UCSD-AML1 (cell line): ENCODE data around the gene FAM222A.
A peak's percentile ranks its signal among the peaks of the same experiment; 100 is the strongest.

Experiments used
- DNase-seq: peaks from one replicate; lab custom pipeline; 2025; ENCODE audit not compliant: unreplicated experiment; lab: John Stamatoyannopoulos, UW

Gene FAM222A

GRCh38 chr12:109770861-109771670 is 57.4 kb downstream of the FAM222A start:
- no peak for DNase-seq

- DNase-seq: no peak
Observed at GRCh38 chr12:109771746-109772621, 58.4 kb downstream of the FAM222A start.

- no peak for DNase-seq
Observed at GRCh38 chr12:109772622-109773321, 59.1 kb downstream of the FAM222A start.

GRCh38 chr12:109773384-109774011 is 59.9 kb downstream of the FAM222A start:
- no peak for DNase-seq

- DNase-seq: peak; percentile 70
Observed at GRCh38 chr12:109775172-109775881, 61.7 kb downstream of the FAM222A start.

- no peak for DNase-seq
Observed at GRCh38 chr12:109776624-109777023, 63.0 kb downstream of the FAM222A start.

GRCh38 chr12:109777544-109777943 is 63.9 kb downstream of the FAM222A start:
- peak; percentile 33 for DNase-seq

- no peak for DNase-seq
Observed at GRCh38 chr12:109778684-109779083, 65.1 kb downstream of the FAM222A start.

GRCh38 chr12:109779382-109779781 is 65.8 kb downstream of the FAM222A start:
- DNase-seq: no peak

- DNase-seq: no peak
Observed at GRCh38 chr12:109781668-109782325, 68.2 kb downstream of the FAM222A start.

GRCh38 chr12:109782326-109782703 is 68.7 kb downstream of the FAM222A start:
- no peak for DNase-seq

- no peak for DNase-seq
Observed at GRCh38 chr12:109783135-109783964, 69.7 kb downstream of the FAM222A start.

GRCh38 chr12:109783965-109784244 is 70.3 kb downstream of the FAM222A start:
- DNase-seq: no peak

- no peak for DNase-seq
Observed at GRCh38 chr12:109785854-109786253, 72.2 kb downstream of the FAM222A start.

GRCh38 chr12:109786799-109787198 is 73.2 kb downstream of the FAM222A start:
- no peak for DNase-seq

GRCh38 chr12:109789526-109790048 is 76.0 kb downstream of the FAM222A start:
- no peak for DNase-seq

GRCh38 chr12:109792992-109793391 is 79.4 kb downstream of the FAM222A start:
- DNase-seq: no peak

- no peak for DNase-seq
Observed at GRCh38 chr12:109793411-109793810, 79.8 kb downstream of the FAM222A start.
